Skin epidermis (tissue), 12 donors: ENCODE results near the gene NTRK3.

Experiments
- H3K27ac ChIP-seq, 21 experiments: fragments of 200-600 bp; sonication (generic) in 11 of 21; one replicate each; pipeline ENCODE4 v1.5.0; 2020; ENCODE audit warnings: mild to moderate bottlenecking in 3 of 21, inconsistent platforms in 2 of 21, moderate library complexity in 2 of 21
- H3K4me3 ChIP-seq, 7 experiments: fragments of 200-600 bp; sonication (generic) in 2 of 7; one replicate each; pipeline ENCODE4 v1.5.0; 2020; ENCODE audit warnings: inconsistent platforms in 2 of 7, mild to moderate bottlenecking in 2 of 7, moderate library complexity in 1 of 7

NTRK3 gene

DNA sequence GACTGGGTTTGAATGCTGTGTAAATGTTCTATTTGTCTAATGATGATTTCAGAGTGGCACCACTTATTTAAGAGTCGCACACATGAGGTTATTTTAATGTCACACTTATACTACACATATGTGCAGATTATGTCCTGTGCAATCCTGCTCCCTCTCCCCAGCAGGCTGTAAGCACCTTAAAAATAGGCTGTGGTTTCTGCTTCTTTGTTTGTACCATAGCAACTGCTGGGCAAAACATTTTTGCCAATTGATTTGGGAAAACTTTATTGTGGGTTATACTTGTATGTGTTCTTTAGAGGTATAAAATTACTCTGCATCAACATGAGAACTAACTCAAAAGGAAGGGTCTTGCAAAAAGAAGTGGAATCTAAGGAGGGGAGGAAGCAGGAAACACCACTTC lies 318.5 kb downstream of the NTRK3 start:
- no peak overlapping the region for H3K27ac ChIP-seq

DNA sequence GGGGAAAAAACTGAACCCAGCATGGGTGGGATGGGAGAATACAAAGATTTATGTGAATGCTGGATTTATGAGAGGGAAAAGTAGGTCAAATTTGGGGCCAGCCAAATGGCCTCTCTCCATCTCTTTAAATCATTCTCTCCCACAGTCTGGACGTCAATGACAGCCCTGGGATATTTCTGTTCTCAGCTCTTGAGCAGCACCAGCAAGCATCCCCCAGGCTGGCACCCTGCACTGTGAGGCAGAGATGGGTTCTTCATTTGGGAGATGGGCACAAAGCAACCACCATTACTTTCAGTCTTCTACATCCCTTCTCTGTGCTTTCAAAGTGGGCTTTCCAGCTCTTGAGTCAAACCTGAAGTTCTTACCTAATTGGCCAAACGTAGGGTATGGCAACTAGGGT lies 321.0 kb downstream of the NTRK3 start:
- Histone ChIP-seq H3K27ac (no peak overlapping the region), H3K4me3 (no peak overlapping the region)

More for the DNA sequence above, 318.5 kb downstream of the NTRK3 start:
- H3K4me3 ChIP-seq = no peak overlapping the region

DNA sequence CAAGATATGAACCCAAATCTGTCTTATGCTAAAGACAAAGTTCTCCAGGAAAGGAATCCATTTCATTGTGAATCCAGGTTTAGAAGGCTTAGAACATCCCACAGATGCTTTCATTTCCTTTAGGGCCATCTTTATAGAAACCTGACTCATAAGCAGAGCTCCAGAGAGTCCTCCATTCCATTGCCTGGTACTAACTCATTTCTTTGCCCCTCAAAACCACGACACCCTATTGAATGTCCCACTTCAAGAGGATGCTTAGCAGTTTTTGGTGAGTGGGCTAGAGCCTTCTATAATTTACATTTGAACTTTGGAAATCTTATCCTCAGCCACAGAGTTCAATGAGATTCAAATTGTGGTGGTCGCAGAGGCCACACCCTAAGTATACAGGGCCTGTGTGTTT lies 325.0 kb downstream of the NTRK3 start:
- H3K4me3 ChIP-seq = no peak overlapping the region
- no peak overlapping the region for H3K27ac ChIP-seq

DNA sequence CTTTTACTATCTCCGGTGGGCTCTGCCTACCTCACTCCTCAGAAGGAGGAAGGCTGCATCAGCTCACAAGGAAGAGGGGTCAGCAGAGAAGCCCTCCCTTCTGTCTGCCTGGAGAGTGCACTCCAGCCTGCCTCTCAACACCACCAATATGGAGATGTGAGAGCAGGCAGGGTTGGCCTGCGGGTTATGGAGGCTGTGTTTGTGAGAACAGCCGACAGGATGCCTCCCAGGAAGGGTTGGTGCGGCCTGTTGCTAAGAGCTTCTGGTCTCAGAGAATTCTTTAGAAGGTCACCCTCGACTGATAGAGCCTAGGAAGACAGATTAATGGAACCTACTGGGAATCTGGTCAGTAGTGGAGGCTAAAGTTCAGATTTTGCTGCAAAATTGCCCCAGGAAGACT lies 326.1 kb downstream of the NTRK3 start:
- H3K27ac ChIP-seq = no peak overlapping the region
- H3K4me3 ChIP-seq = no peak overlapping the region

DNA sequence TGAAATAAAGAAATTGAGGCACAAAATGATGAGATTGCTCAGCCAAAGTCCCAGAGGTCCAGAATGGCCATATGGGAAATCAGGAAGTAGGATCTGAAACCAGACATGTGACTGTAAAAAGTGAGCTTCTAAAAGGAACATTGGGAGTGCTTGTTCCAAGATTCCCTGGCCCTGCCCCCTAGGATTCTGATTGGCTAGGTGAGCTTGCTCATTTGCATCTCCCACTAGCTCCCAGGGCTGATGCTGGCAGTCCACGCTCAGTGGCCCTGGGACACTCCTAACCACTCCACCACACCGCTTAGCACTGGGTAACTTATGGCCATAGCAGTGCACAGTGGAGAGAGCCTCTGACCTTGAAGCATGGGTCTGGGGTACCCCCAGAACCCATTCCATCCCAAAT lies 326.7 kb downstream of the NTRK3 start:
- Histone ChIP-seq H3K27ac (no peak overlapping the region), H3K4me3 (no peak overlapping the region)

DNA sequence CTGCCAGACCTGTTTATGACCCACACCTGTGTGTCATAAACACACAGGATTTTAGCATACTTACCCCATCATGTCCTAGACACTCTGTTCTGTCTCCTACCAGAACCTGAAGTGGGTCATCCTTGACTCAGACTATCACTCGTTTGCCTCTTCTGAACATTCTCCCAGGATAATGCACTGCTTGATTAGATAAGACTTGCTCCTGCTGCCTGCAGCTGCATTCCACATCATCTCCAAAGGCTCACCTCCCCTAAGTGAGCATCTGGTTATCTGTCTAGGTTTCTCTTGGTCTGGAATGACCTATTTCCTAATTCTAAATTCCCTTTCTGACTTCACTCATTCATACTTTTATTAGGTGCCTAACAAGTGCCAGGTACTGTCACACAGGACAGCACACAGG lies 332.1 kb downstream of the NTRK3 start:
- H3K4me3 ChIP-seq = no peak overlapping the region
- no peak overlapping the region for H3K27ac ChIP-seq

DNA sequence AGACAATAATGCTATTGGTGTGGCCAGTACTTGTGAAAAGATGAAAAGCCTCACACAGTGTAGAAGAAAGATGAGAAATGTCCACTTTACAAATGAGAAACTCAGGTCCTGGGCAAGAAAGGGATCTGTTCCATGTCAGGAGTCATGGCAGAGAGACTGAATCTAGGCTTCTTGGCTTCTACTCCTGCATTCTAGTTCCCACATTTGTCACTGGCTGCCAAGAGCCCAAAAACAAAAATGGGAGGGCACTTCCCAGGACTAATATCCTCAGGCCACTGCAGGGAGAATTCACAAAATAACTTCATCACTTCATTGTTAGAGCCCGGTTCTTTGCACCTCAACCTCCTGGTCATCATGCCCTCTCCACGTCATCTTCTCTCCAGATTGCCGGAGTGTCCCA lies 337.5 kb downstream of the NTRK3 start:
- H3K27ac ChIP-seq = no peak overlapping the region
- H3K4me3 ChIP-seq = no peak overlapping the region

DNA sequence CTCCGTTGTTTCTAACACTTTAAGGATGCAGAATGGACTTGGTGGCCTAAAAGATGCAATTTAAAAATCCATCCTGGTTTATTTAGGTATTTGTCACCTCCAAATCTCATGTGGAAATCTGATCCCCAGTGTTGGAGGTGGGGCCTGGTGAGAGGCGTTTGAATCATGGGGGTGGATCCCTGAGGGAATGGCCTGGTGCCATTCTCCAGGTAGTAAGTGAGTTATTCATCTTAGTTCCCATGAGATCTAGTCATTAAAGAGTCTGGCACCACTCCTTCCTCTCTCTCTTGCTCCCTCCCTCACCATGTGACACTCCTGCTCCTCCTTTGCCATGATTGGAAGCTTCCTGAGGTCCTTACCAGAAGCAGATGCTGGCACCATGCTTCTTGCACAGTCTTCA lies 339.1 kb downstream of the NTRK3 start:
- Histone ChIP-seq H3K4me3 (no peak overlapping the region), H3K27ac (no peak overlapping the region)

DNA sequence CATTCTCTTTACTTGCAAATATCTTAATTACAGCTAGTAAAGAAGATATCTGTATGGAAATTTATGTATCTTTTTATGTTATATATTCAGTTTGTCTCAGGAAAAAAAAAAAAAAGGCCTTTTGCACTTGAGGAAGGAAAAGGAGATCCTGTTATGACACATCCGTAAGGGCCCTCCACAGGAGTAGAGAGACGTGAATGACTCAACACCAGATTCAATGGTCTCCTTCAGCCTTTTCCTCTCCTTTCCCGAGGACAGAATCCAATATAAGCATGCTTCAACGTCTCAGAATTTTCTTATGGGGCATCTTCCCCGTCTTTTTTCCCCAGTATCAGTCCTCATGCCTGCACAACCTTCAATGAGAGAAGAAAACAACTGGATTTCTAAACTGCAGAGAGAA lies 340.3 kb downstream of the NTRK3 start:
- H3K4me3 ChIP-seq = no peak overlapping the region
- no peak overlapping the region for H3K27ac ChIP-seq

DNA sequence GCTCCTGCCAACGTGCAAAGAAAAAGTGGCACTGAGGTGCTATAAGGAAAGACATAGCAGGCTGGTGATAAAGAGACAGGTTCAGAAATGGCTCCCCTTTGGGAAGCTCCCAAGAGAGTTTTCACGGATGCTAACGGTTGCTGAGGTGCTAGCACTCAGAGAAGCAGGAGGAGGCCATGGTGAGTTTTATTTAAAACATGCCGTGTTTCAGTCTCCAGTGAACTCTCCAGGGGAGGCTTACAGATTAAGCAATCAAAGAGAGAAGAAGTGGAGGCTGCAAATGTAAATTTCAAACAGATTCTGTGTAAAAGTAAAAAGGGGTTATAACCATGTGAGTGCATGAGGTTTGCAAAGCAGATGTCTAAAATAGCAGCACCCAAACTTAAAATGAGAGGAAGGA lies 346.2 kb downstream of the NTRK3 start:
- Histone ChIP-seq H3K27ac (no peak overlapping the region), H3K4me3 (no peak overlapping the region)

DNA sequence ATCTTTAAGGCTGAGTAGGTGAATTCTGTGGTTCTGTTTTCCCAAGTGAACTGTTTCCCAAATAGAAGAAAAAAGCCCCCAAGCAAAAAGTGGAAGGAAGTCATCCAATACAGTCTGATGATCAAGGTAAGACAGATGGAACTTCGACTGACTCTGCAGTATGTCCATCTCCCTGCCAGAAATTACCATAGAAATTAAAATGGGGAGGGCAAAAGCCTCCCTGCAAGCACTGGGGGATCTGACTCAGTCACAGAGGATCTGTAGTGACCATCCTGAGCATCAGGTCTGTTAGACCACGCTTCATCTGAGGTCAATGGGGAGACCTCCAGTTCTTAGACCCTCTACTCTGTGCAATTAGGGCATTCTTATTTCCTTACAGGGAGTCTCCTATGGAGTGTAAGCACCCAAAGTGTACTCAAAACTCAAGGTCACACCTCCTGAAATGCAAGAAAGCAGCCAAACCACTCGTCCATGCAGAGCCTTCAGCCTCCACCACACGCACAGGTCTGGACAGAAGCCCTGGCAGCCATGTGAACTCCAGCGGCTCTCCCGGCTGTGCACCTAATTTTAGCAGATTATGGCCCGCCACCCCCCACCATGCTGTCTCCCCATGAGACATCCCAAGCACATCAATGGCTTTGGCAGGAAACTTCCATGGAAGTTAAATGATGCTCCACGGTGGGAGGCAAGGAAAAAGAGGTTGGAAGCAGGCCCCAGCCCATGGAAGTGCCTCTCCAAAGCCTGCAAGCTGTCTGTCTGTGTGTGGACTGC lies 348.7 kb downstream of the NTRK3 start:
- Histone ChIP-seq H3K27ac (no peak overlapping the region), H3K4me3 (no peak overlapping the region)

DNA sequence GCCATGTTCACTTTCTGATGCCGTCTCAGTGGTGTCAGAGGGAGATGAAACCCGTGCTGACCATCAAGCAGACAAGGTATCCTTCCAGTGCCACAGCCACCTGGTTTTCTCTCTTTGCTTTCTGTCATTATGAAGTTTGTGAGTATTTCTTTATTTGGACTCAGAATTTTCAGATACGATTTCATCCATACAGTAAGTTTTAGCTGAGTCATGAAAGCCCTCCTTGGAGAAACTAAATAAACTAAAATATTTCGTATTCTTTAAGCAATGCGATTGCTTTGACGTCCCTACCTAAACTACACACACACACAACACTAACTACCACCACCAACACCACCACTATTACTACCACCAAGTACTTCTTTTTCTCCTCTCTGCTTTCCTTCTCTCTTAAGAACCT lies 350.1 kb downstream of the NTRK3 start:
- H3K27ac ChIP-seq = no peak overlapping the region
- H3K4me3 ChIP-seq = no peak overlapping the region

DNA sequence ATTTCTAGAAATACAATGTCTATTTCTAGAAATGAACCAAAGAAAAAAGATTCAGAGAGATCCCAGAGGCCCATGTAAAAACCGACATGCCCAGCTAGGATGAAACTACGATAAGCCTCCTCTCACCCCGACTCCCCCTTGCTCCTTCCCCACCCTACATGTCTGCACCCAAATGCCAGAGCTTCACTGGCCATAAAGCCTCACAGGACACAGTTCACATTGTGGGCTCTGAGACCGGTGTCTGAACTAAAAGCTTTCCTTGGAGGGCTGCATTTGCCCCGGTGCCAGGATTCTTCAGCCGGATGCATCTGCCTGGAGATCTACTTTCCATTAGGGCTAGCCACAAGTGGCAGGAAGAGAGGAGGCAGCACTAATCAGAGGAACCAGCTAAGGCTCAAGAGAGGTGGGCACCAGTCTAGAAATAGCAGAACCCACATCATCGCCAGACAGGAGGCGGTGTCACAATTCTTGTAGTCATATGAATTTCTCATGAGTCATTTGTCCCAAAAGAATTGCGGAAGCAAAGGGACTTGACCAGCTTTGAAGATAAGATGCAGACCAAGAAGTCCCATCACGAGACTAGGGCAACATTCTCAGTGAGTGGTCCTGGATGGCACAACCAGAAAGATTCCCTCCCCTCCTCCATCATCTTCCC lies 353.6 kb downstream of the NTRK3 start:
- Histone ChIP-seq H3K4me3 (no peak overlapping the region), H3K27ac (no peak overlapping the region)

DNA sequence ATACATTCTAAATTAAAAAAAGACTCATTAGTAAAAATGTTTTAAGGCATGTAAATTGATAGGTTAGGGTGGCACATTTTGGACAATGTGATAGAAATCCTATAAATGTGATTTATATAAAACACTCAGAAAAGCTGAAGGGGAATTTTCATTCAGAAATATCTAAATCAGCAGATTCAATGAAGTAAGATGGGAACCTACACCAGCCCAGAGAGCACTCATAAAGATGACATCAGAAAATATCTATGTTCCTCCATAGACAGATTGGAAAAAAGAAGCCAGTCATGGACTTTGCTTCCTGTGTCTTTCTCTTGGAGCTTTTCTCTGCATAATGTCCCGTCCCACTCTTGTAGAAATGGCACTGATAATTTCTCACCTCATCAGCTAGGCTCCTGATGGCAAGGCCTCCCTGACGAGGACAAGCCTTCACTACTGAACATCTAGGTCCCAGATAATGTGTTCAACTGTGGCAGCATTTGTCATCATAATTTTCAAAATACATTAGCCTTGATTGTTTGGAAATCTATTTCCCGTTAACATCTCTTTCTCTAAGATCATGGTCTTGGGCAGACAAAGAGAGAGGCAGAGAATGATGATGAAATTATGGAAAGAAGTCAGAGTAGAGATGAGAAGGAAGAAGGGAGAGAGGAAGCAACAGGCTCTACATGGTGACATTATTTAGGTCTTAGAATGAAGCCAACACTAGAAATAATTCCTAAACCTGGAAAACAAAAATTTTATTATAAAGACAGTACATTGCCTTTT lies 354.4 kb downstream of the NTRK3 start:
- no peak overlapping the region for H3K27ac ChIP-seq
- no peak overlapping the region for H3K4me3 ChIP-seq

DNA sequence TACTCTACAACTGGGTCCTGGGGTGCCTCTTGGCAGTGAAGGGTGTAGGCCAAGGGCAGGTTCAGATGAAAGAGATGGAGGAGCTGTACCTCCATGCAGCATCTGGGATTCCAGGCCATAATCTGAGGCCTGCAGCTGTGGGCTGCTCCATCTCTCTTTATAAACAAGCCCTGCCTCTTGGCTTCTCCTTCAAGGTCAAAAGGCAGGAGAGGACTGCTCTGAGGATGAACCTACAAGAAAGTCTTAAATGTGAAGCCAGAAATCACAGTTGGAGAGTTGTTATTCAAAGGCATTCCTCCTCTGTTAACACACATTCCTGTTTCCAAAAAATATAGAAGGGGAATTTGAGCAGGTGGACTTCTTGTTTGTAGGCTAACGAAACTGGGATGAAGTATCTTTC lies 355.5 kb downstream of the NTRK3 start:
- Histone ChIP-seq H3K27ac (no peak overlapping the region), H3K4me3 (no peak overlapping the region)

DNA sequence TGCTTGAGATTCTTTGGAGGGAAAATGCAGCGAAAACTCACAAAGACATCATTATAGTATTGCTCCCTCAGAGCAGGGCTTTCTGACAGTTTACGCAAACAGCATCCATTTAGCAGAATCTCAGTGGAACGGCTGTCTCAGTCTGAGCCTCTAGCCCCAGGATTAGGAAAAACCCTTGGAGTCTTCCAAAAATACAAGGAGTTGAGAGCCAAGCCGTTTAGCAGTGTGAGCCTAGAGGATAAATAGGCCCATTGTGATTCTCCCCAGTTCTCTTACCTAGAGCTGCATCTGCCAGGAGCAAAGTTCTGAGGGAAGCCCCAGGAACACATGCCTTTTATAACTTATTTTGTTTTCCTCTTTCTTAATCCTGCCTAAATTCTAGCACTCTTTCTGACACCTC lies 359.6 kb downstream of the NTRK3 start:
- no peak overlapping the region for H3K27ac ChIP-seq
- no peak overlapping the region for H3K4me3 ChIP-seq

DNA sequence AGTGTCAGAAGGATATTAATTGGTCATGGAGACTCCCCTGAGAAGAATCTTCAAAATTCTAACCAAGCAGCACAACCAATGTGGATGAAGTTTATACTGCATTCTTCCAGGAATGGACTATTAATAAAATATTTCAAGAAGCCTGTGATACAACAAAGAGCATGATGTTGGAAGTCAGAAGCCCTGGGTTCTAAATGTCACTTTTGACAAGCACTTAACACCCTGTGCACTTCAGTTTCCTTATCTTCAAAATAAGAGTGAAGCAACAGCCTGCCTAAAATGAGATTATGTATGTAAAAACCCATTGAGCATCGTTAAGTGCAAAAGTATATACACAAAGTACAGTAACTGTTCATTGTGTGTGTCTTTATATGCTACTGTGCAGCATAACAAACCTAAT lies 369.4 kb downstream of the NTRK3 start:
- no peak overlapping the region for H3K4me3 ChIP-seq

DNA sequence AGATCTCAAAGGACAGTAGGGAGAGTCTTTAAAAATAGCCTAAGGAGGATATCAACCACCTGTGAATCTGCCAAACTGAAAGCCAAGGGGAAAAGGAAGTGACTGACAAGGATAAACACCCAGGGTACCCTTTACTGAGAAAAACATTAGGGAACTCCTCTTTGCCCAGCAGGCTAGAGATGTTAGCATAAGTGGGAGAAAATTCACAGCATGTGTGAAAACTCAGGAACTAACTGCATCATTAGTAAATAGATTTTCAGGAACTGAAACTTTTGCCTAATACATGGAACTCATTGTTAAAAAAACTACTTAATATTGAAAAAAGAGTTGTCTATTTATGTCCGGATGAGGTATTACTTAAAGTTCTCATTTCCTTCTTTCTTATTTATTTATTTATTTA lies 375.5 kb downstream of the NTRK3 start:
- H3K4me3 ChIP-seq = no peak overlapping the region
- H3K27ac ChIP-seq = no peak overlapping the region

More for the DNA sequence above, 369.4 kb downstream of the NTRK3 start:
- H3K27ac ChIP-seq = no peak overlapping the region

DNA sequence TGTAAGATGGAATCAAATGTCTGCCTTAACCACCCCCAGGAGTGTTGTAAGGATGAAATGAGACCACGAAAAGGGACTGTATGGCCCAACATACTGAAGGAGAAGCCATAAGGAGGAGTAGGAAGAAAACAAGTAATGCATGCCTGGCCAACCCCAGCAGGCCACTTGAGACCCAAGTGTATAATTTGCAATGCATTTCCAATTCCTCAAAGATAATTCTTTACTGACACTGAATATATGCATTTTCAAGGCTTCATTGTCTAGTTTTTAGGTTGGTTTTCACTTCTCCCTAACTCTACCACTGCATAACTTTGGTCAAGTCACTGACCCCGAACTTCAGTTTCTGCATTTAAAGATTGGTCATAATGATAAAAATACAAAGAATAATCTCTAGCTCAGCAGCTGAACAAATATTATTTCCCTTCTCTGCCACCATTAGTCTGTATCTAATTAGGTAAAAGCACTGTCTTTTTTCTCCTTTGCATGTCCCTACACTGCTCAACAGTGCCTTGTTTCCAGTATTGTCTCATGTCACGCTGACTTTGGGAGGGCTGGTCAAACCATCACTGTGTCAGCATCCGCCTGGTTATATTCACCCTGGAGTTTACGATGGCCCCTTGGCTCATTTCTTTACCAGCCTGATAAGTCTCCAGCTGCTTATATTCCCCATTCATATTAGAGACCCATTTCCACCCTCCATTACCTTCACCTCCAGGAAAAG lies 378.6 kb downstream of the NTRK3 start:
- Histone ChIP-seq H3K27ac (no peak overlapping the region), H3K4me3 (no peak overlapping the region)

DNA sequence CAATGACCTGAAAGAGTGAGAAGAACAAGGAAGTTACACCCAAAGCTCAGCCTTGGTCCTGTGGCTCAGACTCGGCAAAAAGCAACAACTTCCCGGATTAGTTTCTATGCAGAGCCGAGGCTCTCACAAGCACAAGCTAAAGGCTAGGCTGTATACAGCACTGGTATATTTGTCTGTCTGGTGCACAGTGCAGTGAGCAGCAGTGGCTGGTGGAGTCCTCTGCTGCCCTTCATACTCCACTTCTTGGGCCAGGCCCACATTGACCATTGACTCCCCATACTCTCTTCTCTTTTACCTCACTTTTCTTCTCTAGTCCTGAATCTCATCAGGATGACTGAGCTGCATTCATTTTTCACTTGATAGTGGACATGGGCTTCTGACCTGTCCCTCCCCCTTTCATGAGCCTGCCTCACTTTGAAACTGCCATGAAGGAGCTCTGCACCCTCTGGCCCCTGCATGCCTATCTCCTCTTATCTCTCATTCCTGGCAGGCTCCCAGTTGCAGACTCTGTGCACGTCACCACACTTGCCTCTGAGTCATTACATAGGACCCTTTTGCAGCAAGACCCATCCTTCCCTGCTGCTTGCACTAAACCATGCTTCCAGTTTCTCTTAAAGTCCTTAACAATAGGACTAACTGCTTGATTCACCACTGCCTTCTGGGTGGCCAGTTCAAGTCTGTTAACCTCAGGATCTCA lies 379.3 kb downstream of the NTRK3 start:
- no peak overlapping the region for H3K27ac ChIP-seq

More for the DNA sequence above, 379.3 kb downstream of the NTRK3 start:
- H3K4me3 ChIP-seq = no peak overlapping the region
